GM18517 (cell line): ENCODE measurements around the gene GDAP2.

Source experiments
- ATAC-seq: cut with Tn5 transposase; IDR thresholded peaks from one replicate; pipeline ENCODE4 v1.9.1; 2021; ENCODE audit warnings: mild to moderate bottlenecking, moderate library complexity; ENCODE audit not compliant: unreplicated experiment

GDAP2 gene

GRCh38 chr1:117843791-117844190, 85.6 kb downstream of the GDAP2 start:
- ATAC-seq = no peak

- no peak for ATAC-seq
These were observed 86.8 kb downstream of the GDAP2 start for GRCh38 chr1:117842408-117843170.

DNA sequence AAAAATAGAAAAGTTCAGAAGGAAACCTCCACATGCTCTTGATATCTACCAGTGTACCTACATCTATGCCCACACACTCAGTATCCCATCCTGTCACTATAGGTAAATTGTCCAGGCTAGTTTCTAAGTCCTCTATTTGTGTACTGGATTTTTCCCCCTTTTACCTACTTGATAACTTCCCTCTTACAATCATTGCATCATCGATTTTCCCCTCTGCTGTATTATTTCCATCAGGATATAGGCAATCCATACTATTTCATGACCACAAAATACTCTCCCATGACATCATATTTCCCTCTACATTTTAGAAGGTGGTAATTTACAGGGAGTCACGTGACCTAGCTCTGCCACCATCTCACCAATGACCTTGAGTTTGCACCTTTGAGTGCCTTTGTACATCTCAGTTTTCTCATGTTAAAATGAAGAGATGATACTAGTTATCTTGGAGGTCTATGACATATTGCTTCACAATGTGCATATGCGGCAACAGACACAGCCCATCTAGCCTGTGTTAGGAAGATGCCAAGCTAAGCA, 88.2 kb downstream of the GDAP2 start:
- no peak for ATAC-seq

GRCh38 chr1:117838911-117839310, 90.5 kb downstream of the GDAP2 start:
- no peak for ATAC-seq

DNA sequence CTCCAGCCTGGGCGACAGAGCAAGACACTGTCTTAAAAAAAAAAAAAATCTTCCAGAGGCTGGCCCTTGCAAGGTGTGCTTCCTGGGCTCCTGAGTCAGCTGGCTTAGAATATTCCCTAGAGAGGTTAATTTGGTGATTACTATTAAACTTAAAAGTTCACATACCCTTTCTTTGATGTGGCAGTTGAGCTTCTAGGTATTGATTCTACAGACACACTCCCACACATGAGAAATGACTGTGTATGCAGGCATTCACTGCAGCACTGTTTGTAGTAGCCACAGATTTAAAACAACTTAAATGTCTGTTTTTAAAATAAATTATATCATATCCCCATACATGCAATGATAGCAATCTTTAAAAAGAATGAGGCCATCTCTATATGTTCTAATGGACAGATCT, 93.4 kb downstream of the GDAP2 start:
- no peak for ATAC-seq

- ATAC-seq = no peak
These were observed 95.0 kb downstream of the GDAP2 start for GRCh38 chr1:117834416-117834815.

GRCh38 chr1:117832453-117832852, 97.0 kb downstream of the GDAP2 start:
- ATAC-seq = no peak

DNA sequence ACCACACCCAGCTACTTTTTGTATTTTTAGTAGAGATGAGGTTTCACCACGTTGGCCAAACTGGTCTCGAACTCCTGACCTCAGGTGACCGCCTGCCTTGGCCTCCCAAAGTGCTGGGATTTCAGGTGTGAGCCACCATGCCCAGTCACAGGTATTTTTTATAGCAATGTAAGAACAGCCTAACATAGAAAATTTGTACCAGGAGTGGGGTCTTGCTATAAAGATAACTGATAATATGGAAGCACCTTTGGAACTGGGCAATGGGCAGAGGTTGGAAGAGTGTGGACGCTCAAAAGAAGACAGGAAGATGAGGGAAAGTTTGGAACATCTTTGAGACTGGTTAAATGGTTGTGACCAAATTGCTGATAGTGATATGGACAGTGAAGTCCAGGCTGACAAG, 99.2 kb downstream of the GDAP2 start:
- no peak for ATAC-seq

DNA sequence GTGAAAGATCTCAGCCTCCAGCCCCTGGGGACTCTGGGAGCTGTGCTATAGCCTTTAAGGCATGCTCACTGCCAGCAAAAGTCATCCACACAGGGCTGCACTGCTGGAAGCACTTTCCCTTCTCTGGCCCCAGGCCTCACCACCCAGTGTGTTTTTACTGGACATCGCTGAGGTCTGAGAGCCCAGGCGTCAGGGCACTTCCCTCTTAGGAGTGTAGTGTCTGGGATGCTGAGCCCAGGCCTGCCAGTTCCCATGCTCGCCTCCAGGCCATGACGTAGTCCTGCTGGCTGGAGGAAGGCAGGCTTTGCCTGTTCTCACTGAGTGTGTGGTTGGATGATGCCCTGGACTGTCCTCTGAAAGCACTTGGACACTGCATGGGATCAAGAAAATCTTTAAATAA, 101.2 kb downstream of the GDAP2 start:
- ATAC-seq = no peak

GRCh38 chr1:117826540-117827078, 102.8 kb downstream of the GDAP2 start:
- no peak for ATAC-seq

DNA sequence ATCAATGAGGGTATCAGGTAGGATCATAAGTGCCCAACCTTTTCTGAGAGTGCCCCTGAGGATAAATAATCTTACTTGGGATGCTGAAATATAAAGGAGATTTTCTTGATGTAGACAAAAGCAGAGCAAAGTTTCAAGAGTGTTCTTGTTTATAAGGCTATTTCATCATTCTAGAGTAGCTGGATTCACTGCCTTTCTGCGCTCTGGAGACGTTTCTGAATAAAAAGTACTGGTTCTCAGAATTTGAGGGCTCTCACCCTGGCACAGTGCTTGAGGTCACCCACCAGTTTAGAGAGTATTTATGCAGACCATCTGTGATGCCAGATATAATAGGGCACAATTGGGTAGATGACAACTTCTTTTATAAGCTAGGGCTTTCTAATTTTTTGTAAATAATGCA, 103.3 kb downstream of the GDAP2 start:
- no peak for ATAC-seq

DNA sequence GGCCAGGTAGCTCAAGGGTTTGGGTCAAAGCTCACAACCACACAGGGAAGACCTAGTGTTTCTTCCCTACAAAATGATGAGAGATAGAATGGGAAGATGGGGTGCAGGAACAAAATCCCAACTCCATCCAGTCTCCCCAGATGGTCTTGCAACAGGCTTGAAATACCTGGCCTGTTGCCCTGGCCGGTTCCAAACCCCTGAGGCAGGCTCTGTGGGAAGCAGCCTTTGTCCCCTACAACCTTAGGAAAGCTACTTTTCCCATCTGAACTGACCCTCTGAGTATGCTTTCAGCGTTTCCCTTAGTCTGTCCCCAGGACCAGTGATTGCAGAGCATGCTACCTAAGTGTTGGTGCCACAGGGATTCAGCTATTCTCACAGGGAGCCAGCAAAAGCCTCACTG, 104.0 kb downstream of the GDAP2 start:
- ATAC-seq = no peak

- no peak for ATAC-seq
These were observed 104.8 kb downstream of the GDAP2 start for GRCh38 chr1:117824616-117825015.

- no peak for ATAC-seq
These were observed 107.5 kb downstream of the GDAP2 start for GRCh38 chr1:117821774-117822482.

GRCh38 chr1:117821382-117821755, 108.1 kb downstream of the GDAP2 start:
- ATAC-seq = no peak

DNA sequence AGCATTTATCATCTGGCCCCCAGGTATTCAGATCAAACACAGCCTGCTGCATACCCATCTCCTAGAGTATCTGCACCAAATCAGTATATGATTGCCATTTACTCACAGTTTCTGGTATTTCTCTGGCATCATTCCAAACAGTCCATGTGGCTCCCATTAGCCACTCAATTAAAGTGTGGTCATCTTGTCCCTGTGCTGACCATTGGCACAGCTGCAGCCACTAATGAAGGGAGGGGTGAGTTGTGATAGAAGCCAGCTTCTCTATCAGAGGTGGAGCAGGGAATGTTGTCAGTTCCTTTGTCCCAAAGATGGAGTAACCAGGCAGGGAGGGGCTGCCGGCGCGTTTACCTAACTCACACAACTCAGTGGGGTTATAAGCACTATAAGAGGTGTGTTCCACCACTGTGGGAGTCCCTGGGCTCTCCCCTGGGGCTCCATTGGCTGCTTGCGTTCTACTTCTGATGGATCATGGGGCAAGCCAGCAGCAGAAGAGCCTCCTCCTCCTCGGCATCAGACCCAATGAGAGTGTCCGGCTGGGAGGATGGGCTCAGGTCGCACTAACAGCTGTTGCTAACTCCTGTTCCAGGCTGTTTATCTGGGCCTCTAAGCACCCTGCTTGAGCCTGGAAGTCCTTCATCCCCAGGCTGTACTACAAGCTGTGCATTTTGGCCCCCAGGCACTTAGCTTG, 108.6 kb downstream of the GDAP2 start:
- no peak for ATAC-seq

DNA sequence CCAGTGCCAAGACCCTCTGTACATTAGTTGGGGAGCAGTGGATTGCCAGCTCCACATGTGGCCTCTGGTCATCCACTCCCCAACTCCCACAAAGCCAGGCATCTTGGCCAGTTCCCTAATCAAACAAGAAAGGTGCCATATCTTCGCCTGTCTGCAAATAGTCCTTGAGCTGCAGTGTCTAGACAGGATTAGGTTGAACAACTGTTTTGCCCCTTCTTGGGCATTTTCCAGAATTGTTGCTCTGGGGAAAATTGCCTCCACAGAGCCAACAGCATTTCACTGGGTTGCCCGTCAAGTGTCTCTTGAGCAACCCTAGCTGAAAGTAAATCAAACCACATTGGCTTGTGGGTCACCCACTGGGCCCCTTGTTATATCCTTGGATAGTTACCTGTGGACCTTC, 109.3 kb downstream of the GDAP2 start:
- ATAC-seq = no peak

- no peak for ATAC-seq
These were observed 110.1 kb downstream of the GDAP2 start for GRCh38 chr1:117819301-117819700.

GRCh38 chr1:117818456-117818855, 111.0 kb downstream of the GDAP2 start:
- ATAC-seq = no peak

DNA sequence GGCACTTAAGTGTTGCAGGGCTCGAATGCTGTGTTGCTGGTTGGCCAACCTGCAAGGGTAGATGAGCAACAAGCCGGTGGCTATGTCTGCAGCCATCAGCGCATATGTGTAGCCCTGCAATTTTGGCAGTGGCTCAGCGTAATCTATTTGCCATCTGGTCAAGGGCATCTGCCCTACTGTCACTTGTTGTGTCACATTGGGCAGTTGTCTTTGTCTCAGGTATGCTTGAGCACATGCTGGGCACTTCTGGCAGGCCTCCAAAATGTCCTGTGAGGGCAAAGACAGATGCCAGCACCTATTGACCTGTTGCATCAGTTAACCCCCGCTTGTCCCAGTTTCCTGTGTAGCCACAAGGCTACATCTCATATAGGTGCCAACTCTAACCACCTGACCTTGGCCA, 111.8 kb downstream of the GDAP2 start:
- no peak for ATAC-seq

DNA sequence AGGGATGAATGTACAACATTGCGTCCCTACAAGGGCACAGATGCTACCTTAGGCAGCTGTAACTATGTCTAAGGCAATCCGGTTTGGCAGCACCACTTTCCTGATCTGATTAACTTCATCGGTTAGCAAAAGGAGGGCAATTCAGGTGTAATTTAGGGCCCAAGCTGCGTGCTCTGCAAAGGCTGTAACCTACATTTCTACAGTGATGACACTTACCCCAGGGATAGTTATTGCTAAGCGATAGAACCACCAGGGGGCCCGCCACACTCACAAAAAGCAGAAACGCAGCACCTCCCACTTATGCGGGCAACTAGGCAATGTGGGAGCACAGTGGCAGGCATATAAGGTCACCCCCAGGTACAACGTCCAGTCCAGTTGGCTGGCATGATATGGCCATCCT, 113.5 kb downstream of the GDAP2 start:
- no peak for ATAC-seq
